RWPE1 (cell line): ENCODE measurements around the gene SLC12A3.

Experiments used
- CTCF ChIA-PET: fragments of 350-600 bp; sonication (Branson Sonifier 250); formaldehyde crosslinking; extraction: SDS; loops from one replicate; lab custom pipeline; 2021; lab: Yijun Ruan, JAX
- POLR2A ChIA-PET: fragments of 400-600 bp; formaldehyde crosslinking; extraction: SDS; loops from one replicate; lab custom pipeline; 2020; ENCODE audit warnings: antibody characterized with exemption; ENCODE audit not compliant: low non-redundant PET; lab: Yijun Ruan, JAX
- DNase-seq: peaks from one replicate; pipeline ENCODE4 v3.0.0; 2012; ENCODE audit warnings: low spot score
- H3K27ac ChIP-seq: fragments of 450-650 bp; 2 replicates; pipeline ENCODE4 v1.5.1; 2017
- TF ChIP-seq, protein P1 (sequence below): fragments of 450-650 bp; conservative IDR thresholded peaks from 2 replicates; pipeline ENCODE4 v1.5.1; 2017; ENCODE audit warnings: low read depth, mild to moderate bottlenecking

SLC12A3 gene

DNA sequence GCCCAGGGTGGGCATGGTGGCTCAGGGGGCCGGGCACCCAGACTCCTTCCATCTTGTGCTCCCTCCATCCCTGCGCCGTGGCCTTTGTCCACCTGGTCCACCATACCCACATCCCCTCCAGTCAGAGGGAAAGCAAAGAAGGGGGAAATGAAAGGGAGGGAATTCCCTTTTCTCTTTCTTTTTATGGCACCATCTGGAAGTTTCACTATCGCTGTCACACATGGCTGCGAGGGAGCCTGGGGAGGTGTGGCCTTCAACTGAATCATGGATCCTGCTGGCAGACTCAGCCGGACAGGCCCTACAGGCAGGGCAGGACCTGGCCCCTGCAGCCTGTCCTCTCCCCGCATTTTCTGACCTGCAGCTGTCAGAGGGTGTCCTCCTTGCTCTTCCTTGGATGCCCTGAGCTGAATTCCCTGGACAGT, 6.2 kb downstream of the SLC12A3 start:
- ChIA-PET CTCF (interaction anchor here (0.6 kb wide), 1 partner anchor 73 kb away, joined by 3 read pairs; no protein-coding TSS in a partner anchor), POLR2A (interaction anchor here (0.5 kb wide), 1 partner anchor 76 kb away, joined by 3 read pairs; no protein-coding TSS in a partner anchor)
- H3K27ac ChIP-seq: peak overlapping the region; percentile 32
- TF ChIP-seq, protein P1, sequence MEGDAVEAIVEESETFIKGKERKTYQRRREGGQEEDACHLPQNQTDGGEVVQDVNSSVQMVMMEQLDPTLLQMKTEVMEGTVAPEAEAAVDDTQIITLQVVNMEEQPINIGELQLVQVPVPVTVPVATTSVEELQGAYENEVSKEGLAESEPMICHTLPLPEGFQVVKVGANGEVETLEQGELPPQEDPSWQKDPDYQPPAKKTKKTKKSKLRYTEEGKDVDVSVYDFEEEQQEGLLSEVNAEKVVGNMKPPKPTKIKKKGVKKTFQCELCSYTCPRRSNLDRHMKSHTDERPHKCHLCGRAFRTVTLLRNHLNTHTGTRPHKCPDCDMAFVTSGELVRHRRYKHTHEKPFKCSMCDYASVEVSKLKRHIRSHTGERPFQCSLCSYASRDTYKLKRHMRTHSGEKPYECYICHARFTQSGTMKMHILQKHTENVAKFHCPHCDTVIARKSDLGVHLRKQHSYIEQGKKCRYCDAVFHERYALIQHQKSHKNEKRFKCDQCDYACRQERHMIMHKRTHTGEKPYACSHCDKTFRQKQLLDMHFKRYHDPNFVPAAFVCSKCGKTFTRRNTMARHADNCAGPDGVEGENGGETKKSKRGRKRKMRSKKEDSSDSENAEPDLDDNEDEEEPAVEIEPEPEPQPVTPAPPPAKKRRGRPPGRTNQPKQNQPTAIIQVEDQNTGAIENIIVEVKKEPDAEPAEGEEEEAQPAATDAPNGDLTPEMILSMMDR: no peak
- peak; percentile 41 for DNase-seq

DNA sequence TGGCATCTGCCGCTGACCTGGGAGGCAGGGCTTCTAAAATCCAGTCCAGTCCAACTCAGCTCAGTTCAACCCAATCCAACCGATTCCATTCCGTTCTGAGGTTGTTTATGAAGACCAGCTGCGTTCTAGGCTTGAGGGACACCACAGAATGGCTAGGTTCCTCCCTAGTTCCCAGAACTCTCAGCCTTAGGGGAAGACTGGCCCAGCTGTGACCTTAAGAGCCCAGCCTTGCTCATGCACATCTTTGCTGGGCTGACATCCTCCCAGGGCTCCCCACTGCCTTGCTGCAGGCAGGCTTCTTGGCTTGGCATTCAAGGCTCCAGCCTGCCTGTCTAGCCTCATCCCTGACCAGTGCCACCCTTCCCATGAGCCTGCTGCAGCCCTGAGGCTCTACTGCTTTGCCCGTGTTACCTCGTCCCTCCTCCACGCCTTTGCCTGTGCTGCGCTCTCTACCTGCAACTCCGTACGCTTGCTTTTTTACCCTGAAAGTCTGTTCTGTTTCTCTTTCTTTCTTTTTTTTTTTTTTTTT, 7.9 kb downstream of the SLC12A3 start:
- DNase-seq: no peak
- CTCF ChIA-PET: no interaction called here
- H3K27ac ChIP-seq: no peak overlapping the region
- TF ChIP-seq, protein P1: no peak
- POLR2A ChIA-PET: no interaction called here

DNA sequence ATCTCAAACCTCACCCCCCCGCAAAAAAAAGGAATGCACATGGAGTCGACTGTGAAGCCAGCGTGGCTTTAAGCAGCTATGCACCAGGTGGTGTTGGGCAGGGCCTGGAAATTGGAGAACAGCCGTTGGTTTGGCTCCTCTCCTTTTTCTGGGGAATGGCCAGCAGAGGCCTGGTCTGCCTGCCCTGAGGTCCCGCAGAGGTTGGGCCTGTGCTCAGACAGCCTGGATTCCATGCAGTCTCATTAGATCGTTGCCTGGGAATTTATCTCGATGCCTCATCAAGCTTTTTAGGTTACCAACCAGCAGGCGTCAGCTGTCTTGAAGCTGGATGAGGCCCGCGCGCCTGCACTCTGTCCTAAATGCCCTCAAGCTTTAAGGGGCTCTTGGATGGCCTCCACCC, 9.8 kb downstream of the SLC12A3 start:
- ChIA-PET POLR2A (no interaction called here), CTCF (interaction anchor here (0.6 kb wide), 1 partner anchor 11 kb away, joined by 3 read pairs; no protein-coding TSS in a partner anchor)
- no peak overlapping the region for H3K27ac ChIP-seq
- no peak for DNase-seq
- TF ChIP-seq, protein P1: no peak

DNA sequence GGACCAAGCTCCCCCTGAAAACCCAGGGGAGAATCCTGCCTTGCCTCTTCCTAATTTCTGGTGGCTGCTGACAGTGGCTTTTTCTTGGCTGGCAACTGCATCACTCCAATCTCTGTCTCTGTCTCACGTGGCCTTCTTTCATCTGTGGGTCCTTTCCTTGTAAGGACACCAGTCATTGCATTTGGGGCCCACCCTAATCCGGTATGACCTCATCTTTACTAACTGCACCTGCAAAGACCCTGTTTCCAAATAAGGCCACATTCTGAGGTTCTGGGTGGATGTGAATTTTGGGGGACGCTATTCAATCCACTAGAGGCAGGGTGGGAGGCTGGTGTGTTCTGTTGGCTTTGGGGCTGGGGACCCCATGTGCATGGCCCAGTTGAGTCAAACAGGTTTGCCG, 11.0 kb downstream of the SLC12A3 start:
- ChIA-PET CTCF (interaction anchor here (0.6 kb wide), 1 partner anchor 1249 kb away, joined by 3 read pairs; no protein-coding TSS in a partner anchor), POLR2A (no interaction called here)
- no peak for DNase-seq
- TF ChIP-seq, protein P1: no peak
- no peak overlapping the region for H3K27ac ChIP-seq

DNA sequence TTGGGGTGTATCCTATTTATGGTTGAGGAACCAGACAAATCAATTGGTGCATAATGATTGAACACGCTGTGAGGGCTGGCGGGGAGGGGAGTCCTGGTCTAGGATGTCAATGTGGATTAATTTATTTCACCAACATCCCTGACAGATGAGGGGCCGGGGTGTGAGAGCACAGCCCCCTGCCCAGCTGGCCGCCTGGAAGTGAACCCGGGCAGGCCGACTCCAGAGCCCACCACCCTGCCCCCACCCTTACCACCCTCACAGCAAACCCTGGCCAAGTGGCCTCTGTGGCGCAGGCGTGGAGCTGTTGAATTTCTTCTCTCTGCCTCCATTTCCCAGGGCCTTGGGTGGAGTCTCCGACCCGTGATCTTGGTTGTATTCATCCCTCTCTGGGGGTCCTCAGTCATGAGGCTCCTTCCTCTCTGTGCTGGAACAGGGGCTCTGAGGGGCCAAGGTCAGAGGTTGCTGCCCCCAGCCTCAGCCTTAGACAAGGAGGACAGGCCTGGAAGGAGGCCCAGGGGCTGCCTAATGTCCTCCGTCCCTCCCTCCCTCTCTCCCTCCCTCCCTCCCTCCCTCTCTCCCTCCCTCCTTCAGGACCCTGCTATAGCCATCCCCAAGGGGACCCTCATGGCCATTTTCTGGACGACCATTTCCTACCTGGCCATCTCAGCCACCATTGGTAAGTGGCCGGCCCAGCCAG, 12.6 kb downstream of the SLC12A3 start:
- H3K27ac ChIP-seq: no peak overlapping the region
- DNase-seq: no peak
- CTCF ChIA-PET: no interaction called here

DNA sequence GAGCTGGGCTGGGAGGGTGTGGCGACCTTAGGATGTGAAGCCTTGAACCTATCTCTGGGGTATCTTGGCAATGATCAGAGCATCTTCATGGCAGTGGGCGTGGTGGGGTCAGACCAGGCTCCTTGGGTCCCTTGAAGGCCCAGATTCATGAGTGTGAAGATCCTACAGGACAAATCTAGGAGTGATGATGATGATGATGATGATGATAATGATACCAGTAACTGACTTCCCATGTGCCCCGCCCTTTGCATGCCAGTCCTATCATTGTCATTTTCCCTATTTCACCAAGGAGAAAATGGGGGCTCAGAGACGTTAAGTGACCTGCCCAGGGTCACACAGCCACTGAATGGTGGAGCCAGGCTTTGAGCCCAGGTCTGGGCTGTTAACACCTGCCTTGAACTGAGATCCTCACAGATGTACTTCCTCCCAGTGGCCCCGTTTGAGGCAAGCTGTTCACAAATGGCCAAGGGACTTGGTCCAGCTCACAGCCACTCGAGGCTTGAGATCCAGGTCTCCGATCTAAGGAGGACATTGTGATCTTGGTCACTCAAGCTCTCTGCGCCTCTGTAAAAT, 13.4 kb downstream of the SLC12A3 start:
- POLR2A ChIA-PET: no interaction called here

More for the DNA sequence above, 12.6 kb downstream of the SLC12A3 start:
- POLR2A ChIA-PET: no interaction called here
- TF ChIP-seq, protein P1: no peak

More for the DNA sequence above, 13.4 kb downstream of the SLC12A3 start:
- H3K27ac ChIP-seq: no peak overlapping the region
- no peak for DNase-seq
- TF ChIP-seq, protein P1: no peak
- CTCF ChIA-PET: no interaction called here
